IMR-90 (cell line): Measurements from ENCODE around the gene RPS19BP1.

Experiments
- BHLHE40 ChIP-seq: fragments of 150-350 bp; IDR thresholded peaks from 2 replicates; pipeline ENCODE4 v1.6.1; 2016; ENCODE audit warnings: mild to moderate bottlenecking, low read depth, low read length
- CEBPB ChIP-seq: IDR thresholded peaks from 2 replicates; pipeline ENCODE4 v1.6.1; 2012; ENCODE audit warnings: low read depth, low read length, improper control_type of control experiment
- CHD1 ChIP-seq: IDR thresholded peaks from 2 replicates; pipeline ENCODE4 v1.6.1; 2012; ENCODE audit warnings: low read depth, low read length, improper control_type of control experiment
- CTCF ChIP-seq: conservative IDR thresholded peaks from 2 replicates; pipeline ENCODE4 v1.5.1; 2012; ENCODE audit warnings: mild to moderate bottlenecking, low read depth, low read length, improper control_type of control experiment
- ELK1 ChIP-seq: fragments of 150-350 bp; IDR thresholded peaks from 2 replicates; pipeline ENCODE4 v1.6.1; 2016; ENCODE audit warnings: low read depth, mild to moderate bottlenecking, low read length, moderate library complexity, borderline replicate concordance
- FOS ChIP-seq: fragments of 150-350 bp; IDR thresholded peaks from 2 replicates; pipeline ENCODE4 v1.6.1; 2016; ENCODE audit warnings: low read depth, low read length
- MAFK ChIP-seq: IDR thresholded peaks from 2 replicates; pipeline ENCODE4 v1.6.1; 2012; ENCODE audit warnings: low read depth, low read length, improper control_type of control experiment
- MAZ ChIP-seq: IDR thresholded peaks from 2 replicates; pipeline ENCODE4 v1.6.1; 2012; ENCODE audit warnings: low read depth, mild to moderate bottlenecking, low read length, improper control_type of control experiment, moderate library complexity, borderline replicate concordance
- NFE2L2 ChIP-seq: fragments of 150-350 bp; IDR thresholded peaks from 2 replicates; pipeline ENCODE4 v1.6.1; 2016; ENCODE audit warnings: low read depth, mild to moderate bottlenecking, low read length
- POLR2A ChIP-seq: IDR thresholded peaks from 2 replicates; pipeline ENCODE4 v1.6.1; 2012; ENCODE audit warnings: mild to moderate bottlenecking, low read depth, low read length
- RAD21 ChIP-seq: IDR thresholded peaks from 2 replicates; pipeline ENCODE4 v1.6.1; 2012; ENCODE audit warnings: low read length, improper control_type of control experiment
- RCOR1 ChIP-seq: IDR thresholded peaks from 2 replicates; pipeline ENCODE4 v1.6.1; 2012; ENCODE audit warnings: mild to moderate bottlenecking, low read length, improper control_type of control experiment; ENCODE audit not compliant: insufficient replicate concordance
- SMC3 ChIP-seq: fragments of 150-350 bp; IDR thresholded peaks from 2 replicates; pipeline ENCODE4 v1.6.1; 2016; ENCODE audit warnings: low read depth, mild to moderate bottlenecking, antibody characterized with exemption, low read length, moderate library complexity
- USF2 ChIP-seq: fragments of 150-350 bp; IDR thresholded peaks from 2 replicates; pipeline ENCODE4 v1.6.1; 2017; ENCODE audit warnings: mild to moderate bottlenecking, antibody characterized with exemption, low read length, low read depth

GRCh38 chr22:39565414-39565944, 32.9 kb upstream of the RPS19BP1 start:
- TF ChIP-seq CTCF: no peak
- no peak for TF ChIP-seq USF2
- no peak for TF ChIP-seq RCOR1
- TF ChIP-seq ELK1: no peak
- TF ChIP-seq POLR2A: no peak
- TF ChIP-seq CHD1: no peak
- TF ChIP-seq FOS: no peak
- no peak for TF ChIP-seq NFE2L2
- no peak for TF ChIP-seq RAD21
- TF ChIP-seq SMC3: no peak
- TF ChIP-seq CEBPB: no peak
- no peak for TF ChIP-seq BHLHE40
- TF ChIP-seq MAZ: no peak
- no peak for TF ChIP-seq MAFK
